GM19372 (cell line): ENCODE data around the gene C2orf69.

ENCODE experiments used
- ATAC-seq: cut with Tn5 transposase; IDR thresholded peaks from one replicate; pipeline ENCODE4 v1.9.1; 2021; ENCODE audit warnings: mild to moderate bottlenecking, low read depth, moderate library complexity; ENCODE audit not compliant: unreplicated experiment

C2orf69 gene

DNA sequence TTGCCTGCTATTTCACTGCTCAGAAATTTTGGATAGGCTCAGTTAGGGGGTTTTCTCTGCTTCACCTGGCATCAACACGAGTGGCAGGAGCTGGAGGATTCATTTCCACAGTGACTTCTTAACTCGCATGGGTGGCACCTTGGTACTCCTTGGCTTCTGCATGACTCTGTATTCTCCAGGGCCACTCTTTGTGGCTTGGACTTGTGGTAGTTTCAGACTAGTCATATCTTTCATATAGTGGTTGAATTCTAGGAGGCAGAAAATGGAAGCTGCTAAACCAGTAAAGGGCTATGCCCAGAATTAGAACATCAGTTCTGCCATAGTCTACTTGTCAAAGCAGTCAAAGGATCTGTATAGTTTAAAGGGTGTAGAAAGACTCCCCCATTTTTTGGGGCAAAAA, 51.1 kb downstream of the C2orf69 start:
- ATAC-seq: no peak

DNA sequence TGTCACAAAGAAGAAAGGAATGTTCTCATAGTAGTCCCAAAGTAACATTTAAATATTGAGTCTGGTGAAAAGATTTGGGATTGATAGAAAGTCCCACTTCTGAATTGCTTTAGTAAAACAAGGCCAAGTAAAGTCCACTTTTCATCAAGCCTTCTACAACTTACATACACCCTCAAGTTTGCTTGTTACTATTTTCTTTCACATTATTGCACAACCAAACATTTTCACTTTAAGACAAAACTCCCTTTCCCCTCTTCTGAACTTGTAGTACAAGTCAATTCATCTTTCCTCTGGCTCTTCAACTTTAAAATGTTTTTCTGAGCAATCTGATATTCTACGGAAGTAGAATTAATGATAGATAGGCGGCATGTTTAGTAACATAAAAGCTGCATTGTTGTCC, 55.3 kb downstream of the C2orf69 start:
- no peak for ATAC-seq

GRCh38 chr2:199966976-199967375, 55.9 kb downstream of the C2orf69 start:
- no peak for ATAC-seq

GRCh38 chr2:199968126-199968525, 57.0 kb downstream of the C2orf69 start:
- no peak for ATAC-seq

- no peak for ATAC-seq
These were observed 61.1 kb downstream of the C2orf69 start for GRCh38 chr2:199972088-199972626.

DNA sequence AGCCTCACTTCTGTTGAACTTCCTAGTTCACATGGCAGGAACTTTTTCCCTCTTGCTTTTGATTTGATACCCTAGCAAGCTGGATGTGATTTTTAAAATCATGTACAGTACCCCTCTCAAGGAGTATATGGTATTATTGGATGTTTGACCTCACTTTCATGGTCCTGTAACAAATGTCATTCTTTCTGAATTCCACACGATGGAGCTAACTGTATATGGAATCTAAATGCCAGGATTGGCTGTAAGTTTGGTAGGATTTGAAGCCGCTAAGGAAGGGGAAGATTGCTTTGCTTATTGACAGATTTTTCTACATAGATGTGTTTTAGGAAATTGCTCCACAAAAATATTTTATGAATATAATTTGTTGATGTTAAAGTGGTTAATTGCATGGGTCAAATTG, 62.6 kb downstream of the C2orf69 start:
- no peak for ATAC-seq

DNA sequence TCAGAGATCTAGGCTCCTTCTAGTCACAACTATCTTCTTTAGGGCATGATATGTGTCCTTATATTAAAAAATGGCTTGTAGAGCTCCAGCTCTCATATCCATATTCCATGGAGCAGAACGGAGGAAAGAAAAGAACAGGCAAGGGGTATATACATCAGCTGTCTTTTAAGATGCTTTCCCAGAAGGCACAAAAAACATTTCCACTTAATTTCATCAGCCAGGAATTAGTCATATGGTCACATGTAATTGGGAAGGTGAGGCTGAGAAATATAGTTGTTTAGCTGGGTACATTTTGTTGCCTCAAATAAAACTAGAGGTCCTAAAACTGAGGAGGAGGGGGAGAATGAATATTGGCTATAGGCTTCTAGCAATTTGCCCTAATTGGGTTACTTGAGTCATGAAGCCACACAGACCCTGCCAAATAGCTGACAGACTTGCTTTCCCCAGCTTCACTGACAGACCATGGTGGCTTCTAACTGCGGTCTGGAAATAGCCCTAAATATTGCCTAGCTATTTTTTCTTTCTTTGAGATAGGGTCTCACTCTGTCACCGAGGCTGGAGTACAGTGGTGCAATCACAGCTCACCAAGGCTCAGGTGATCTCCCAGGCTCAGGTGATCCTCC, 64.3 kb downstream of the C2orf69 start:
- no peak for ATAC-seq
